ENCODE data around the gene PDE10A. TPM values are rescaled to one million over a fixed set of nuclear protein-coding genes. Genes with fewer than 3 reads are reported as not detected.

PDE10A gene
- total and polyA plus RNA-seq, 2 of the 8 experiments (the other 6 are each of a cell fraction or from before 2014, with no cell fraction given), result 1.1 to 2.4 TPM

DNA sequence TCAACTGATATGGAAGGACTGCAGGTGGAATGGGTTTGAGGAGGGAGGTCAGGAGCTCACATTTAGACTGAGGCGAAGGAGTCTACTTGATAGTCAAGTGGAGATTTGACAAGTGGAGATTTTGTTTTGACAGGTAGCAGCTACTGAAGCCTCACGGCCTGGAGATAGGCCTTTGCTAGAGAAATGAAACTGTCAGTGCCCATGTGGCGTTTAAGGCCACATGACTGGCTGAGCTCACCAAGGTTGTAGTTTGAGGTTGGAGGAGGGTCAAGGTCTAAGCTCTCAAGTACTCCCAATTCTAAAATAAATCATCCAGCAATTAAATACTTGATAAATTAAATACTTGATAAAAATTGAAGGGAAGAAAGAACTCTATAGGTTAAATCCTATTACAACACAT lies 273.5 kb downstream of the PDE10A start:
- DNase-seq (ENCODE audit: low read depth in 1 of 2, low spot score in 2 of 2), result no peak
- no peak overlapping the region for H3K23ac ChIP-seq (ENCODE audit: insufficient read length)
- no peak overlapping the region for H3K4me2 ChIP-seq (ENCODE audit: insufficient read depth in 1 of 2, low read depth in 2 of 2, low read length in 2 of 2)
- ChIA-PET CTCF (ENCODE audit: partially characterized antibody) (interaction anchor here (1.3 to 1.5 kb wide), 2 partner anchors 19 to 23 kb away, joined by 3 read pairs; no protein-coding TSS in a partner anchor), POLR2A (ENCODE audit: partially characterized antibody) (no interaction called here)
- no peak overlapping the region for H4K91ac ChIP-seq (replicated peaks; ENCODE audit: insufficient read length, low read length)
- H3K9ac ChIP-seq (replicated peaks in 1 of 4; ENCODE audit: extremely low read depth in 1 of 4, low read depth in 3 of 4, low read length in 3 of 4), result no peak overlapping the region
- WGBS, 2 experiments (ENCODE audit: extremely low coverage in 1 of 2, insufficient coverage in 1 of 2, insufficient read length in 1 of 2, insufficient replicate concordance in 2 of 2, low coverage in 1 of 2, low lambda C conversion rate in 2 of 2, missing lambda C conversion rate in 1 of 2), result 88% methylated on average over 3 of the region's 3 CpGs; no CpG with 5 or more reads in 1 of the 2 experiments
- no peak overlapping the region for H2BK12ac ChIP-seq (ENCODE audit: low read depth, low read length)
- no peak overlapping the region for H3K56ac ChIP-seq (replicated peaks; ENCODE audit: insufficient read length, low read depth, low read length)
- H2BK5ac ChIP-seq (ENCODE audit: low read depth, low read length), result no peak overlapping the region
- H2AK5ac ChIP-seq (ENCODE audit: low read depth, low read length), result no peak overlapping the region
- H3K4me3 ChIP-seq (ENCODE audit: extremely low read depth in 1 of 4, insufficient read depth in 2 of 4, low read depth in 3 of 4, low read length in 4 of 4), result no peak overlapping the region
- H3K36me3 ChIP-seq (ENCODE audit: control insufficient read depth in 2 of 4, insufficient read depth in 4 of 4, low read length in 3 of 4), result no peaks in the 10 kb centered on the region
- no peak overlapping the region for H3K27ac ChIP-seq (ENCODE audit: low read depth, low read length)
- no peak overlapping the region for H4K5ac ChIP-seq (ENCODE audit: insufficient read length, low read depth, low read length)
- H2AFZ ChIP-seq (ENCODE audit: low read length), result no peak overlapping the region
- H3K79me2 ChIP-seq (ENCODE audit: control insufficient read depth in 1 of 2, insufficient read depth in 2 of 2, low read length in 2 of 2), result no peaks in the 10 kb centered on the region
- FAIRE-seq, result no peak
- peaks cover 0 to 3% (median 0%) of the 10 kb centered on the region in 4 experiments; a peak in 1 of 7 replicates for H3K4me1 ChIP-seq (replicated peaks in 1 of 4; ENCODE audit: control insufficient read depth in 3 of 4, insufficient read depth in 4 of 4, low read length in 3 of 4)
- H3K9me3 ChIP-seq (ENCODE audit: insufficient read depth in 2 of 2, low read depth in 1 of 2, low read length in 1 of 2), result no peaks in the 10 kb centered on the region
- H4K20me1 ChIP-seq (replicated peaks in 1 of 2; ENCODE audit: control insufficient read depth in 1 of 2, insufficient read depth in 2 of 2, low read length in 2 of 2), result no peaks in the 10 kb centered on the region
- no peak overlapping the region for H2BK15ac ChIP-seq (ENCODE audit: low read length)
- H3K14ac ChIP-seq (ENCODE audit: insufficient read length), result no peak overlapping the region
- H3K79me1 ChIP-seq (ENCODE audit: low read depth, low read length), result no peaks in the 10 kb centered on the region
- no peaks in the 10 kb centered on the region for H3K27me3 ChIP-seq (replicated peaks in 1 of 4; ENCODE audit: control insufficient read depth in 3 of 4, extremely low read depth in 1 of 4, insufficient read depth in 3 of 4, low read length in 3 of 4)
- no peak overlapping the region for H3K18ac ChIP-seq (ENCODE audit: extremely low read depth, low read length)
- no peak overlapping the region for H2BK120ac ChIP-seq (replicated peaks; ENCODE audit: low read depth, low read length)
- no peaks in the 10 kb centered on the region for H3K23me2 ChIP-seq (ENCODE audit: low read depth, low read length)
- peak overlapping the region; percentile 33 for H3K4ac ChIP-seq (replicated peaks; ENCODE audit: insufficient read length, low read depth, low read length)
- no peak overlapping the region for H4K8ac ChIP-seq (ENCODE audit: extremely low read depth, insufficient read depth, low read length)
- H2BK20ac ChIP-seq (ENCODE audit: low read length), result no peak overlapping the region
- TF ChIP-seq RXRA (IDR thresholded peaks at IDR 0.05; ENCODE audit: insufficient read depth, low read depth, low read length), result no peak
- TF ChIP-seq TAF7 (optimal IDR thresholded peaks at IDR 0.05; ENCODE audit: borderline replicate concordance, low read depth, low read length), result no peak
- no peak for TF ChIP-seq SIRT6 (IDR thresholded peaks at IDR 0.05; ENCODE audit: low read length)
- no peak for TF ChIP-seq ZNF274 (IDR thresholded peaks at IDR 0.05; ENCODE audit: borderline replicate concordance, extremely low read depth, low read length)
- TF ChIP-seq KDM4A (IDR thresholded peaks at IDR 0.05; ENCODE audit: low read depth, low read length, severe bottlenecking), result no peak
- TF ChIP-seq CBX8 (IDR thresholded peaks at IDR 0.05; ENCODE audit: borderline replicate concordance, low read depth, low read length), result no peak
- no peak for TF ChIP-seq GTF2F1 (IDR thresholded peaks at IDR 0.05; ENCODE audit: borderline replicate concordance, low read depth, low read length)
- no peak for TF ChIP-seq YY1 (IDR thresholded peaks at IDR 0.05; ENCODE audit: low read depth, low read length)
- no peak for TF ChIP-seq SIX5 (IDR thresholded peaks at IDR 0.05; ENCODE audit: low read depth, low read length)
- TF ChIP-seq CTCF (IDR thresholded peaks at IDR 0.05; ENCODE audit: control extremely low read depth in 1 of 3, insufficient read depth in 1 of 3, low read depth in 1 of 3, low read length in 3 of 3), result no peak
- no peak for TF ChIP-seq JUND (IDR thresholded peaks at IDR 0.05; ENCODE audit: low read length)
- no peak for TF ChIP-seq KDM1A (IDR thresholded peaks at IDR 0.05; ENCODE audit: borderline replicate concordance, low read length)
- TF ChIP-seq TCF12 (IDR thresholded peaks at IDR 0.05; ENCODE audit: low read depth, low read length), result no peak
